Right lobe of liver (tissue), 6 donors: ENCODE measurements around the gene SLC9A3. TPM values are rescaled to one million over a fixed set of nuclear protein-coding genes. Genes with fewer than 3 reads are reported as not detected.

Experiments used
- ATAC-seq, 4 donors: fragments of 200-7000 bp; cut with Tn5 transposase; one replicate each; pipeline ENCODE4 v1.9.1; 2020; ENCODE audit warnings: mild to moderate bottlenecking in 4 of 4, moderate library complexity in 4 of 4
- DNase-seq, 3 donors: peaks; one replicate each; pipeline ENCODE4 v3.0.0-alpha.2; 2020
- H3K27ac ChIP-seq, 3 donors: fragments of 200-600 bp; one replicate each; pipeline ENCODE4 v1.8.0; 2022
- H3K27me3 ChIP-seq, 2 donors: fragments of 200-600 bp; one replicate each; pipeline ENCODE4 v1.8.0; 2022
- H3K36me3 ChIP-seq, 4 donors: fragments of 200-600 bp; sonication (generic) in 1 of 4; one replicate each; pipeline versions ENCODE4 v1.5.1 to v1.8.0; 2017 to 2022; ENCODE audit warnings: control low read depth in 1 of 4
- H3K4me1 ChIP-seq, 4 donors: fragments of 200-600 bp; sonication (generic) in 1 of 4; one replicate each; pipeline versions ENCODE4 v1.5.1 to v1.8.0; 2017 to 2022; ENCODE audit warnings: control low read depth in 1 of 4
- H3K4me3 ChIP-seq, 3 donors: fragments of 200-600 bp; one replicate each; pipeline ENCODE4 v1.8.0; 2022
- H3K9me3 ChIP-seq, 4 donors: fragments of 200-600 bp; sonication (generic) in 1 of 4; one replicate each; pipeline versions ENCODE4 v1.5.1 to v1.8.0; 2017 to 2022; ENCODE audit warnings: control low read depth in 1 of 4
- POLR2A ChIP-seq: fragments of 450-650 bp; IDR thresholded peaks from one replicate; pipeline ENCODE4 v1.6.1; 2017; ENCODE audit warnings: antibody characterized with exemption, mild to moderate bottlenecking
- WGBS: methylation state at CpG from one replicate; pipeline ENCODE4 v1.1.6; 2018; ENCODE audit warnings: low coverage, low lambda C conversion rate; ENCODE audit not compliant: insufficient coverage; ENCODE audit errors: missing lambda C conversion rate; 5-methylcytosine and 5-hydroxymethylcytosine counted together
- intact Hi-C, 2 donors: fragments of 100-400 bp; cut with DNase I; formaldehyde crosslinking; loops; one replicate each; pipeline versions ENCODE4 v1.11.2 to v1.14.1; 2022
- total RNA-seq, 6 experiments: library from RNA; depleted of rRNA in 2 of 6; stranded (reverse); fragments of >200 nt in 2 of 6; fragmentation: NEBNext Ultra II Directional in 3 of 6; extraction: Animal tissue kit (Norgen Biotek cat#: 25700) in 3 of 6; gene quantifications; one replicate each; pipeline versions ENCODE4 v1.1.0 to v1.2.4, GENCODE V29; 2016 to 2023
- TF ChIP-seq, protein P1 (sequence below), 4 donors: fragments of 200-600 bp in 3 of 4; fragments of 450-650 bp in 1 of 4; IDR thresholded peaks; one replicate each; pipeline versions ENCODE4 v1.5.1 to v1.8.0; 2016 to 2022; ENCODE audit warnings: antibody characterized with exemption in 4 of 4, mild to moderate bottlenecking in 2 of 4
- donor health status: DM: no; HTN: yes; CAD: no.
- donor health status: DM: no; HTN: no; CAD: no.
- donor health status: DM: no; HTN: no; CAD: no.
- donor health status: DM: no; HTN: yes; CAD: no.
- donor health status: DM: no; HTN: yes; CAD: no.

The SLC9A3 gene
- total RNA-seq, 6 experiments from 2014 or later: 0.32 to 1.8 (median 0.46) TPM

- ATAC-seq (no peak), DNase-seq (no peak)
- no peak for TF ChIP-seq POLR2A
- TF ChIP-seq, protein P1, sequence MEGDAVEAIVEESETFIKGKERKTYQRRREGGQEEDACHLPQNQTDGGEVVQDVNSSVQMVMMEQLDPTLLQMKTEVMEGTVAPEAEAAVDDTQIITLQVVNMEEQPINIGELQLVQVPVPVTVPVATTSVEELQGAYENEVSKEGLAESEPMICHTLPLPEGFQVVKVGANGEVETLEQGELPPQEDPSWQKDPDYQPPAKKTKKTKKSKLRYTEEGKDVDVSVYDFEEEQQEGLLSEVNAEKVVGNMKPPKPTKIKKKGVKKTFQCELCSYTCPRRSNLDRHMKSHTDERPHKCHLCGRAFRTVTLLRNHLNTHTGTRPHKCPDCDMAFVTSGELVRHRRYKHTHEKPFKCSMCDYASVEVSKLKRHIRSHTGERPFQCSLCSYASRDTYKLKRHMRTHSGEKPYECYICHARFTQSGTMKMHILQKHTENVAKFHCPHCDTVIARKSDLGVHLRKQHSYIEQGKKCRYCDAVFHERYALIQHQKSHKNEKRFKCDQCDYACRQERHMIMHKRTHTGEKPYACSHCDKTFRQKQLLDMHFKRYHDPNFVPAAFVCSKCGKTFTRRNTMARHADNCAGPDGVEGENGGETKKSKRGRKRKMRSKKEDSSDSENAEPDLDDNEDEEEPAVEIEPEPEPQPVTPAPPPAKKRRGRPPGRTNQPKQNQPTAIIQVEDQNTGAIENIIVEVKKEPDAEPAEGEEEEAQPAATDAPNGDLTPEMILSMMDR (IDR thresholded peaks at IDR 0.05): no peak
- Histone ChIP-seq H3K27me3 (no peaks in the 10 kb centered on the region), H3K36me3 (no peaks in the 10 kb centered on the region), H3K9me3 (no peaks in the 10 kb centered on the region), H3K4me1 (no peaks in the 10 kb centered on the region), H3K27ac (no peak overlapping the region), H3K4me3 (no peak overlapping the region)
- intact Hi-C loops: no loop called here
- 85% methylated on average over 9 of the region's 32 CpGs for WGBS
Measured at GRCh38 chr5:499233-500209, 24.7 kb downstream of the SLC9A3 start.

GRCh38 chr5:497871-498509 lies 26.3 kb downstream of the SLC9A3 start:
- Histone ChIP-seq H3K9me3 (no peaks in the 10 kb centered on the region), H3K4me3 (no peak overlapping the region), H3K4me1 (no peaks in the 10 kb centered on the region), H3K36me3 (no peaks in the 10 kb centered on the region), H3K27ac (no peak overlapping the region), H3K27me3 (no peaks in the 10 kb centered on the region)
- ATAC-seq: no peak
- WGBS: 66% methylated on average over 34 of the region's 40 CpGs
- DNase-seq: no peak
- intact Hi-C loops: no loop called here
- TF ChIP-seq, protein P1 (IDR thresholded peaks at IDR 0.05): no peak
- no peak for TF ChIP-seq POLR2A

GRCh38 chr5:497090-497700 lies 27.1 kb downstream of the SLC9A3 start:
- WGBS: 62% methylated on average over 10 of the region's 22 CpGs
- intact Hi-C loops: no loop called here
- Histone ChIP-seq H3K36me3 (no peaks in the 10 kb centered on the region), H3K4me3 (no peak overlapping the region), H3K27me3 (no peaks in the 10 kb centered on the region), H3K4me1 (no peaks in the 10 kb centered on the region), H3K9me3 (no peaks in the 10 kb centered on the region), H3K27ac (no peak overlapping the region)
- ATAC-seq (no peak), DNase-seq (no peak)
- TF ChIP-seq, protein P1 (IDR thresholded peaks at IDR 0.05): no peak
- no peak for TF ChIP-seq POLR2A

DNA sequence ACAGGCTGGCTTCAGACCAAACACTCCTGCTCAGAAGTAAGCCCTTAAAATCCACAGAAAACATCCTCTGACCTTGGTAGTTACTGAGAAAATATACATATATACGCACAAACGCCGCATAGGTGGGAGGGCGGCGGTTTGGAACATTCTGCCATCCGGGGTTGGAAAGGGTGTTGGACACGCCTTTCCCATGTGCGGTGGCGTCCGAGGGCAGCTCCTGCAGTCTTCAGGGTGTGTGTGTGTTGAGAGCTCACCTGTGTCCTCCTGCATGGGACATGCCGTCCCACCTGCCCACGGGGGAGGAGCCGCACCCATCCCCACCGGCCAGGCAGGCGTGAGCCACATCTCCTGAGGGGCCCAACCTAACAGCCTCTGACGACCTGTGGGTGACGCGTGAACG lies 28.2 kb downstream of the SLC9A3 start:
- WGBS: 67% methylated on average over 3 of the region's 19 CpGs
- no peaks in the 10 kb centered on the region for H3K4me1 ChIP-seq
- no peak overlapping the region for H3K4me3 ChIP-seq
- ATAC-seq (no peak), DNase-seq (no peak)
- no peaks in the 10 kb centered on the region for H3K9me3 ChIP-seq
- H3K27ac ChIP-seq: no peak overlapping the region
- TF ChIP-seq, protein P1 (IDR thresholded peaks at IDR 0.05): no peak
- no peak for TF ChIP-seq POLR2A
- no peaks in the 10 kb centered on the region for H3K36me3 ChIP-seq
- intact Hi-C loops: no loop called here
- H3K27me3 ChIP-seq: no peaks in the 10 kb centered on the region
